Smooth muscle cell (in vitro differentiated cells): ENCODE measurements around the gene PCAT7. TPM values are rescaled to one million over a fixed set of nuclear protein-coding genes. Genes with fewer than 3 reads are reported as not detected.

Experiments
- DNase-seq: peaks from one replicate; lab custom pipeline; 2025; ENCODE audit not compliant: unreplicated experiment; lab: John Stamatoyannopoulos, UW
- H2AFZ ChIP-seq: fragments of 200-600 bp; sonication (generic); 2 replicates; pipeline ENCODE4 v1.6.0; 2016; ENCODE audit warnings: antibody characterized with exemption, low read depth, mild to moderate bottlenecking
- H3F3A ChIP-seq: fragments of 200-600 bp; sonication (generic); 2 replicates; pipeline ENCODE4 v1.6.0; 2017; ENCODE audit warnings: antibody characterized with exemption, low read depth
- H3K27ac ChIP-seq: fragments of 200-600 bp; sonication (generic); 2 replicates; pipeline ENCODE4 v1.5.1; 2016; ENCODE audit warnings: low read depth, mild to moderate bottlenecking
- H3K27me3 ChIP-seq: fragments of 200-600 bp; sonication (generic); 2 replicates; pipeline ENCODE4 v1.6.1; 2016; ENCODE audit warnings: low read depth, mild to moderate bottlenecking
- H3K36me3 ChIP-seq: fragments of 200-600 bp; sonication (generic); 2 replicates; pipeline ENCODE4 v1.5.1; 2016; ENCODE audit warnings: low read depth
- H3K4me1 ChIP-seq: fragments of 200-600 bp; sonication (generic); 2 replicates; pipeline ENCODE4 v1.5.1; 2016; ENCODE audit warnings: low read depth
- H3K4me2 ChIP-seq: fragments of 200-600 bp; sonication (generic); 2 replicates; pipeline ENCODE4 v1.6.0; 2016; ENCODE audit warnings: mild to moderate bottlenecking
- H3K4me3 ChIP-seq: fragments of 200-600 bp; sonication (generic); 2 replicates; pipeline ENCODE4 v1.5.1; 2016; ENCODE audit warnings: mild to moderate bottlenecking
- H3K79me2 ChIP-seq: fragments of 200-600 bp; sonication (generic); 2 replicates; pipeline ENCODE4 v1.6.0; 2016; ENCODE audit warnings: low read depth, mild to moderate bottlenecking
- H3K9ac ChIP-seq: fragments of 200-600 bp; sonication (generic); 2 replicates; pipeline ENCODE4 v1.6.0; 2016; ENCODE audit warnings: low read depth
- H3K9me3 ChIP-seq: fragments of 200-600 bp; sonication (generic); replicated peaks from 2 replicates; pipeline ENCODE4 v1.5.1; 2016; ENCODE audit warnings: low read depth
- H4K20me1 ChIP-seq: fragments of 200-600 bp; sonication (generic); 2 replicates; pipeline ENCODE4 v1.6.0; 2016; ENCODE audit warnings: low read depth
- whole genome bisulfite sequencing: methylation state at CpG from one replicate; pipeline ENCODE4 v1.1.7; 2016; ENCODE audit warnings: low lambda C conversion rate; 5-methylcytosine and 5-hydroxymethylcytosine counted together
- polyA plus RNA-seq: library from polyadenylated mRNA; unstranded; fragments of >200 nt; fragmentation: Nextera tagmentation; extraction: Ambion mirVana; gene quantifications from 2 replicates; pipeline ENCODE4 v1.2.1, GENCODE V29; 2016
- small RNA-seq: library from RNA; depleted of rRNA; stranded (forward); fragments of <200 nt; gene quantifications from one replicate; pipeline ENCODE3, GENCODE V24; 2014
- total RNA-seq: library from RNA; depleted of rRNA; stranded (reverse); fragments of >200 nt; gene quantifications from 2 replicates; pipeline ENCODE4 v1.2.3, GENCODE V29; 2014
- TF ChIP-seq, protein P1 (sequence below): fragments of 200-600 bp; sonication (generic); IDR thresholded peaks from 2 replicates; pipeline ENCODE4 v1.5.1; 2017; ENCODE audit warnings: borderline replicate concordance, mild to moderate bottlenecking, antibody characterized with exemption; ENCODE audit not compliant: insufficient read depth, poor library complexity, severe bottlenecking

PCAT7 gene
- total and polyA plus RNA-seq, 2 experiments from 2014 or later = 8.2 to 8.7 TPM

DNA sequence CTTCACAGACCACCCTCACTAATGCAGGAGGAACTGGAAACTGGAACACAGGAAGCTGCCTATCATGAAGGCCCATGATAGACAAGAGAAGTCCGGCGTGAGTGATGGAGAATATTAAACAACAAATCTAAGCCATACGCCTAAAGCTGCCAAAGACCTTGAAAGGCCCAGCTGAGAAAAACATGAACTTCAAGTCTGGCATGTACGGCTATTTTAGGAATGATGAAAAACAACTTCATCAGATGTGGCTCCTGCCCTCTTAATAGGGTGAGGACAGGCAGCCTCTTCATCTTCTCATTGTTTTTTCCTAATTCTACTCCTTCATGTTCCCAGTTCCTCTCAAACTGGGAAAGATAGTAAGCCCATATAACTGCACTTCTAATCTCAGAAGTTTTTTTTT lies 64.1 kb downstream of the PCAT7 start:
- DNase-seq = no peak
- H3K36me3 ChIP-seq = no peaks in the 10 kb centered on the region
- H3K4me1 ChIP-seq = no peaks in the 10 kb centered on the region
- no peak overlapping the region for H2AFZ ChIP-seq
- H4K20me1 ChIP-seq = no peaks in the 10 kb centered on the region
- H3K27ac ChIP-seq = no peak overlapping the region
- H3F3A ChIP-seq = no peaks in the 10 kb centered on the region
- H3K4me2 ChIP-seq = no peak overlapping the region
- H3K27me3 ChIP-seq = no peaks in the 10 kb centered on the region
- 44% methylated on average over 4 of the region's 4 CpGs for WGBS
- TF ChIP-seq, protein P1, sequence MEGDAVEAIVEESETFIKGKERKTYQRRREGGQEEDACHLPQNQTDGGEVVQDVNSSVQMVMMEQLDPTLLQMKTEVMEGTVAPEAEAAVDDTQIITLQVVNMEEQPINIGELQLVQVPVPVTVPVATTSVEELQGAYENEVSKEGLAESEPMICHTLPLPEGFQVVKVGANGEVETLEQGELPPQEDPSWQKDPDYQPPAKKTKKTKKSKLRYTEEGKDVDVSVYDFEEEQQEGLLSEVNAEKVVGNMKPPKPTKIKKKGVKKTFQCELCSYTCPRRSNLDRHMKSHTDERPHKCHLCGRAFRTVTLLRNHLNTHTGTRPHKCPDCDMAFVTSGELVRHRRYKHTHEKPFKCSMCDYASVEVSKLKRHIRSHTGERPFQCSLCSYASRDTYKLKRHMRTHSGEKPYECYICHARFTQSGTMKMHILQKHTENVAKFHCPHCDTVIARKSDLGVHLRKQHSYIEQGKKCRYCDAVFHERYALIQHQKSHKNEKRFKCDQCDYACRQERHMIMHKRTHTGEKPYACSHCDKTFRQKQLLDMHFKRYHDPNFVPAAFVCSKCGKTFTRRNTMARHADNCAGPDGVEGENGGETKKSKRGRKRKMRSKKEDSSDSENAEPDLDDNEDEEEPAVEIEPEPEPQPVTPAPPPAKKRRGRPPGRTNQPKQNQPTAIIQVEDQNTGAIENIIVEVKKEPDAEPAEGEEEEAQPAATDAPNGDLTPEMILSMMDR = no peak
- H3K4me3 ChIP-seq = no peak overlapping the region
- no peaks in the 10 kb centered on the region for H3K79me2 ChIP-seq
- no peak overlapping the region for H3K9ac ChIP-seq
- no peaks in the 10 kb centered on the region for H3K9me3 ChIP-seq

Small RNAs within 50 kb of the gene (small RNA-seq; reads per million reads assigned to genes)
- not detected for gene RNU6-669P

Other genes with a start within 250 kb of the PCAT7 start
- gene NUTM2F, start 226.4 kb upstream of the PCAT7 start, total RNA-seq = 0.09 and 0.81 TPM in 2 replicates
- 0.67 and 0.69 TPM in 2 replicates for gene NUTM2F, start 226.4 kb upstream of the PCAT7 start, polyA plus RNA-seq
- gene FBP2, start 38.7 kb downstream of the PCAT7 start, total RNA-seq = not detected in 2 replicates
- gene FBP2, start 38.7 kb downstream of the PCAT7 start, polyA plus RNA-seq = not detected in 2 replicates
- gene FBP1, start 84.4 kb downstream of the PCAT7 start, total RNA-seq = 0.22 TPM in 1 of 2 replicates, not detected in the other
- 0.70 and 1.6 TPM in 2 replicates for gene FBP1, start 84.4 kb downstream of the PCAT7 start, polyA plus RNA-seq
- gene AOPEP, start 171.6 kb downstream of the PCAT7 start, total RNA-seq = 70.4 and 94.9 TPM in 2 replicates
- 52.7 and 63.1 TPM in 2 replicates for gene AOPEP, start 171.6 kb downstream of the PCAT7 start, polyA plus RNA-seq